ENCODE results near the gene CDH23.

The CDH23 gene

DNA sequence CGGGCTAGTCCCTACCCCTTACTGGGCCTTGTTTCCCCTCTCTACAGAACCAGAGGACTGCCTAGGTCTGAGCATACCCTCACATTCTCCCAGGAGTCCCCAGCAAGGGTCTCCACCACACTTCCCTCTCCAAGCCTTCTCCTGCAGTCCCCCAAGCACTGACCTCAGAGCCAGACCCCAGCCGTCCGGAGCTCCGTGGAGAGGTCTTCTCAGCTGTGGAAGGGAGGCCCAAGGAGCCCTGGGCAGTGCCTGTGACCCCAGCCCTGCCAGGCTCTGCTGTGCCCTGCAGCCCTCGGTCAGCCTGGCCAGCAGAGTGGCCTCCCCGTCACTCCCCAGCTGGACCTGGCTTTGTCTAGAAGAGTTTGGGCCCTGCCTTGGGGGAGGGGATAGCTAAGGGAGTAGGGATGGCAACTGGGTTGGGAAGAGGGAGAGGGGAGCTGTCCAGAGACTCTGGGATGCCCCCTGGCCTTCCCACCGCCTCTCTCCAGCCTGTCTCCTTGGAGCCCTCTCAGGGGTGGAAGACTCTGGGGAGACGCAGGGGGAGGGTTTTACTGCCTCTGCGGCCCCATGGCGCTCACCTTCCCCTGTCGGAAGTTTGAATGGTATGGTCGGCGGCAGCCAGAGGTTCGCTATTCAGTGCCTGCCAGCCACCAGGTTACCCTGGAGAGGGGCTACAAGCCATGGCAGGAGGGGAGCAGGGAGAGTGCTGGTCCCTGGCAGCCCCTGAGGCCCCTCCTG, 322.9 kb downstream of the CDH23 start, which contains the start of gene C10orf105:
TSS of gene C10orf105 (minus strand) at position 315 of the 738 bp plus-strand sequence. CDS start 3,441 bp downstream, outside the sequence.
- TF ChIP-seq, protein P1, sequence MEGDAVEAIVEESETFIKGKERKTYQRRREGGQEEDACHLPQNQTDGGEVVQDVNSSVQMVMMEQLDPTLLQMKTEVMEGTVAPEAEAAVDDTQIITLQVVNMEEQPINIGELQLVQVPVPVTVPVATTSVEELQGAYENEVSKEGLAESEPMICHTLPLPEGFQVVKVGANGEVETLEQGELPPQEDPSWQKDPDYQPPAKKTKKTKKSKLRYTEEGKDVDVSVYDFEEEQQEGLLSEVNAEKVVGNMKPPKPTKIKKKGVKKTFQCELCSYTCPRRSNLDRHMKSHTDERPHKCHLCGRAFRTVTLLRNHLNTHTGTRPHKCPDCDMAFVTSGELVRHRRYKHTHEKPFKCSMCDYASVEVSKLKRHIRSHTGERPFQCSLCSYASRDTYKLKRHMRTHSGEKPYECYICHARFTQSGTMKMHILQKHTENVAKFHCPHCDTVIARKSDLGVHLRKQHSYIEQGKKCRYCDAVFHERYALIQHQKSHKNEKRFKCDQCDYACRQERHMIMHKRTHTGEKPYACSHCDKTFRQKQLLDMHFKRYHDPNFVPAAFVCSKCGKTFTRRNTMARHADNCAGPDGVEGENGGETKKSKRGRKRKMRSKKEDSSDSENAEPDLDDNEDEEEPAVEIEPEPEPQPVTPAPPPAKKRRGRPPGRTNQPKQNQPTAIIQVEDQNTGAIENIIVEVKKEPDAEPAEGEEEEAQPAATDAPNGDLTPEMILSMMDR (IDR thresholded peaks at IDR 0.05; ENCODE audit: low read depth, low read length): no peak
- DNase-seq (ENCODE audit: low read depth, low spot score): no peak
- in situ Hi-C loops (cut with HindIII; ENCODE audit: low sequenced_read_pairs): no loop called here
- no peak within 1 kb of the TSS for H3K4me3 ChIP-seq (ENCODE audit: low read depth, low read length)

DNA sequence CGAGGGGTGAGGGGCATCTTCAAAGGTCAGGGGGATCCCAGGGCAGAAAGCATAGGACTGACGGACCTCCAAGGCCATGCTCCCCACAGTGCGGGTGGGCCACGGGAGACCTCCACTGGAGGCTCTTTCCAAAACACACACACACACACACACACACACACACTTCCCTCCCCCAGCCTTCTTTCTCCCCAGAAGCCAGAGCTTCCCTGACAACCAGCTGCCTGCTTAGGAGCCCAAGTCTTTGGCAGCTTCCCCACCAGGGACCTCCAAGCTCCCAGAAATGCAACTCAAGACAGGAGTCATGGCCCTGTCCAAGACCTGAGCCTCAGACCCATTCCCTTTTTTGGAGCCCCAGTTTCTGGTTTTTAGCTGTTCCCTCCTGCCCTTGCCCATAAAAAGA, 323.6 kb downstream of the CDH23 start:
- no peak overlapping the region for H3K4me3 ChIP-seq (ENCODE audit: low read depth, low read length)
- TF ChIP-seq, protein P1 (IDR thresholded peaks at IDR 0.05; ENCODE audit: low read depth, low read length): no peak
- no peak for DNase-seq (ENCODE audit: low read depth, low spot score)
- in situ Hi-C loops (cut with HindIII; ENCODE audit: low sequenced_read_pairs): no loop called here

- in situ Hi-C loops (cut with HindIII; ENCODE audit: low sequenced_read_pairs): no loop called here
- no peak overlapping the region for H3K4me3 ChIP-seq (ENCODE audit: low read depth, low read length)
- no peak for DNase-seq (ENCODE audit: low read depth, low spot score)
- TF ChIP-seq, protein P1 (IDR thresholded peaks at IDR 0.05; ENCODE audit: low read depth, low read length): no peak
These were observed 324.6 kb downstream of the CDH23 start for GRCh38 chr10:71721313-71721712.

DNA sequence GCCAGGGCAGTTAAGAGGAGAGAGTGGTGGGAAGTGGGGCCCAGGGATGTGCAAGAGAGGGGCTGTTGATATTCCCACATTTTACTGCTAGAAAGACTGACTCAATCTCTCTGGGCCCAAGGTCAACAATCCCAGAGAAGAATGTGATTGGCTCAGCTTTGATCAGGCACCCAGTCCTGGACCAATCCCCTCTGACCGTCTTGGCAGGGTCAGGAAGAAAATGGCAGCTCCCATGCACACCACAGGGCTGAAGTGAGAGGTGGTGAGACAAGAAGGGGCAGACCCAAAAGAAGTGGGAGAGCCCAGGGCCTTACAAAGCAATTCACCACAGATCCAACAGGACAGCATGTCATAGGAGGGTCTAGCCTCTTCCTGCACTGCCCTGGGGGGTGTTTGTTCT, 326.1 kb downstream of the CDH23 start:
- H3K4me3 ChIP-seq (ENCODE audit: low read depth, low read length): no peak overlapping the region
- DNase-seq (ENCODE audit: low read depth, low spot score): no peak
- in situ Hi-C loops (cut with HindIII; ENCODE audit: low sequenced_read_pairs): no loop called here
- TF ChIP-seq, protein P1 (IDR thresholded peaks at IDR 0.05; ENCODE audit: low read depth, low read length): no peak

GRCh38 chr10:71723311-71723710, 326.6 kb downstream of the CDH23 start:
- no peak for DNase-seq (ENCODE audit: low read depth, low spot score)
- TF ChIP-seq, protein P1 (IDR thresholded peaks at IDR 0.05; ENCODE audit: low read depth, low read length): no peak
- no peak overlapping the region for H3K4me3 ChIP-seq (ENCODE audit: low read depth, low read length)
- in situ Hi-C loops (cut with HindIII; ENCODE audit: low sequenced_read_pairs): no loop called here

DNA sequence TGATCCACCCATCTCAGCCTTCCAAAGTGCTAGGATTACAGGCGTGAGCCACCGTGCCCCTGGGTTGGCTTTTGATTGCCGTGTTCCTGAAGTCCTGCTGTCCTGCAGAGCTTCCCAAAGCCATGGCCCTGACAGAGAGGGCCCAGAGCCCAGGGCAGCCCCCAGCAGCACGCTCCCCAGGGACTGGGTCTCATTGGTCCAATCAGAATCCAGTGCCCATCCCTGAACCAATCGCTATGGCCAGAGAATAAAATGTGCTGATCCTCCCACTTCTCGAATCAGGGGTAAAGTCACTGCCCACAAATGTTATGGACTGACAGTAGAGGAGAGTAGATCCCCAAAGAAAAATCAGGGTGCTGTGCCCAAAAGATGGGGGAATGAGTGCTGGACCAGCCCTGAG, 327.8 kb downstream of the CDH23 start:
- TF ChIP-seq, protein P1 (IDR thresholded peaks at IDR 0.05; ENCODE audit: low read depth, low read length): no peak
- no peak overlapping the region for H3K4me3 ChIP-seq (ENCODE audit: low read depth, low read length)
- in situ Hi-C loops (cut with HindIII; ENCODE audit: low sequenced_read_pairs): no loop called here
- DNase-seq (ENCODE audit: low read depth, low spot score): no peak

Data from astrocyte of the spinal cord (primary cell).